ENCODE data around the gene PTPN23. TPM values are rescaled to one million over a fixed set of nuclear protein-coding genes. Genes with fewer than 3 reads are reported as not detected.
A peak's percentile ranks its signal among the peaks of the same experiment; 100 is the strongest.

Gene PTPN23, protein sequence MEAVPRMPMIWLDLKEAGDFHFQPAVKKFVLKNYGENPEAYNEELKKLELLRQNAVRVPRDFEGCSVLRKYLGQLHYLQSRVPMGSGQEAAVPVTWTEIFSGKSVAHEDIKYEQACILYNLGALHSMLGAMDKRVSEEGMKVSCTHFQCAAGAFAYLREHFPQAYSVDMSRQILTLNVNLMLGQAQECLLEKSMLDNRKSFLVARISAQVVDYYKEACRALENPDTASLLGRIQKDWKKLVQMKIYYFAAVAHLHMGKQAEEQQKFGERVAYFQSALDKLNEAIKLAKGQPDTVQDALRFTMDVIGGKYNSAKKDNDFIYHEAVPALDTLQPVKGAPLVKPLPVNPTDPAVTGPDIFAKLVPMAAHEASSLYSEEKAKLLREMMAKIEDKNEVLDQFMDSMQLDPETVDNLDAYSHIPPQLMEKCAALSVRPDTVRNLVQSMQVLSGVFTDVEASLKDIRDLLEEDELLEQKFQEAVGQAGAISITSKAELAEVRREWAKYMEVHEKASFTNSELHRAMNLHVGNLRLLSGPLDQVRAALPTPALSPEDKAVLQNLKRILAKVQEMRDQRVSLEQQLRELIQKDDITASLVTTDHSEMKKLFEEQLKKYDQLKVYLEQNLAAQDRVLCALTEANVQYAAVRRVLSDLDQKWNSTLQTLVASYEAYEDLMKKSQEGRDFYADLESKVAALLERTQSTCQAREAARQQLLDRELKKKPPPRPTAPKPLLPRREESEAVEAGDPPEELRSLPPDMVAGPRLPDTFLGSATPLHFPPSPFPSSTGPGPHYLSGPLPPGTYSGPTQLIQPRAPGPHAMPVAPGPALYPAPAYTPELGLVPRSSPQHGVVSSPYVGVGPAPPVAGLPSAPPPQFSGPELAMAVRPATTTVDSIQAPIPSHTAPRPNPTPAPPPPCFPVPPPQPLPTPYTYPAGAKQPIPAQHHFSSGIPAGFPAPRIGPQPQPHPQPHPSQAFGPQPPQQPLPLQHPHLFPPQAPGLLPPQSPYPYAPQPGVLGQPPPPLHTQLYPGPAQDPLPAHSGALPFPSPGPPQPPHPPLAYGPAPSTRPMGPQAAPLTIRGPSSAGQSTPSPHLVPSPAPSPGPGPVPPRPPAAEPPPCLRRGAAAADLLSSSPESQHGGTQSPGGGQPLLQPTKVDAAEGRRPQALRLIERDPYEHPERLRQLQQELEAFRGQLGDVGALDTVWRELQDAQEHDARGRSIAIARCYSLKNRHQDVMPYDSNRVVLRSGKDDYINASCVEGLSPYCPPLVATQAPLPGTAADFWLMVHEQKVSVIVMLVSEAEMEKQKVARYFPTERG (N-terminal part only)
- total RNA-seq: 4.3 TPM
- polyA plus RNA-seq: 17.3 TPM
- long read RNA-seq, donor 1: 0 reads
- long read RNA-seq, donor 2, partial matches to known transcripts: 13 of 13 reads
- long read RNA-seq, donor 2, other reads (novel, unspliced or antisense): 0 of 13 reads
- long read RNA-seq, donor 3, partial matches to known transcripts: 12 of 14 reads
- long read RNA-seq, donor 3, other reads (novel, unspliced or antisense): 0 of 14 reads
- long read RNA-seq, donor 4: 0 reads
- long read RNA-seq, donor 5, partial matches to known transcripts: 6 of 11 reads
- long read RNA-seq, donor 5, other reads (novel, unspliced or antisense): 0 of 11 reads
- long read RNA-seq, donor 6, partial matches to known transcripts: 0 of 2 reads
- long read RNA-seq, donor 6, other reads (novel, unspliced or antisense): 0 of 2 reads
- long read RNA-seq, donor 7, partial matches to known transcripts: 5 of 6 reads
- long read RNA-seq, donor 7, other reads (novel, unspliced or antisense): 0 of 6 reads
- long read RNA-seq, donor 8: 0 reads
- long read RNA-seq, donor 9: 0 reads
- long read RNA-seq, donor 10, partial matches to known transcripts: 0 of 2 reads
- long read RNA-seq, donor 10, other reads (novel, unspliced or antisense): 0 of 2 reads

DNA sequence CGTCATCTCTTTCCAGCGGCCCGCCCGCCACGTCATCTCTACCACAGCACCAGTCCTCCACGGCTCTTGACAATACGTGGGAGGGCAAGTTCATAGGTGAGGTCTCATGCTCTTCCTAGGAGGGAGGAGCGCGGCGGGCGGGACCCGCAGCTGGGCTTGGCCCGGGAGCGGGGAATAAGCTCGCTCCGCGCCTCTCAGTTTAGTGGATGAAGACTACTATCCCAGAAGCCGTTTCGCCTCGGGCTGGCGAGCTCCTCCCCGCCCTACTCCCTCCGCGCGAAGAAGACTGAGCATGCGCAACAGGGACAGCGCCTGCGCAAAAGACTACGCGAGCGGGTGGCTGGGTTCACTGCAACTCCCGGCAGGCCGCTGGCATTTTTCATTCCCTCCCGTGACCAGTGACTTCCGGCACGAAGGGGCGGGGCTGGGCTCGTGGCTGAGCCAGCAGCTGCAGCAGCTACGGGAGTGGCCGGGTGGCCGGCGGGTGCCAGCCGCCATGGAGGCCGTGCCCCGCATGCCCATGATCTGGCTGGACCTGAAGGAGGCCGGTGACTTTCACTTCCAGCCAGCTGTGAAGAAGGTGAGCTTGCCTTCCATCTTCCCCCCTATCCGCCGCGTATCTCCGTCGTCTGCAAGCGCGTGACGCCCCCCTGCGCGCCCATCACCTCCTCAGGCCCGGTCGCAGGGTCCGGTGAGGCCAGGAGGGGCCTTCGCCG is at the start of gene PTPN23:
Gene PTPN23 (plus strand): TSS at position 421 of the 716 bp plus-strand sequence. CDS start 76 bp downstream, at position 497.
- WGBS: under 1% methylated on average over 61 of the region's 61 CpGs
- peaks cover 11 to 26% of the 10 kb centered on the region in 2 donors for H3K4me1 ChIP-seq (ENCODE audit: control insufficient read depth in 2 of 2, insufficient read depth in 2 of 2, low read length in 2 of 2)

DNA sequence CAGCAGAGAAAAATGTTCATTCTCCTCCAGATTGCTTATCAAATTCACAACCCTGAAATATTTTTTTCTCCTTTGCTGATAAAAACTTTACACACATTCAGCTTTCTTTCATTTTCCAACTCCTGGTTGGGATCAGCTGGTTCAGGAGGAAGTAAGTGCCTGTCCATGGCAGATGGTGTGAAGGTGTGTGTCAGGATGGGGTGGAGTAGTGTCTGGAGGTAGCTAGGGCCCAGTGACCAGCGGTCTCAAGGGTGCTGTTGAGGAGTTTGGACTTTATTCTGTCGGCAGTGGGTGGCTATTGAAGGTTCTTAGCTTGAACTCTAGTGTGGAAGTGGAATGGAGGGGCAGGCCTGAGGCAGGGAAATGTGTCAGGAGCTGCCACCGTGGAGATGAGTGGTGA is 46.9 kb upstream of the PTPN23 start:
- H3K4me1 ChIP-seq (ENCODE audit: control insufficient read depth in 2 of 2, insufficient read depth in 2 of 2, low read length in 2 of 2): no peaks in the 10 kb centered on the region
- 91% methylated on average over 3 of the region's 3 CpGs for WGBS
- no peak for DNase-seq (ENCODE audit: low read depth in 6 of 9, low spot score in 9 of 9)

More for the DNA sequence above, at the start of gene PTPN23:
- peak within 1 kb of the TSS; percentile 80 to 93 for H3K4me3 ChIP-seq (ENCODE audit: low read length in 2 of 2)
- no peaks in the 10 kb centered on the region for H3K9me3 ChIP-seq (ENCODE audit: control insufficient read depth in 2 of 2, insufficient read depth in 1 of 2, low read length in 1 of 2)
- DNase-seq (ENCODE audit: low read depth in 6 of 9, low spot score in 9 of 9): peak; percentile 96 to 100 (median 98)
- peak within 1 kb of the TSS; percentile 85 to 95 for H3K27ac ChIP-seq (ENCODE audit: low read depth in 1 of 2, low read length in 1 of 2)
- H3K27me3 ChIP-seq (ENCODE audit: control insufficient read depth in 2 of 2, insufficient read depth in 1 of 2, low read length in 1 of 2): no peaks in the 10 kb centered on the region
- H3K36me3 ChIP-seq (ENCODE audit: control insufficient read depth in 2 of 2, insufficient read depth in 2 of 2, low read length in 1 of 2): peaks cover 0 to 6% of the 10 kb centered on the region in 2 donors

DNA sequence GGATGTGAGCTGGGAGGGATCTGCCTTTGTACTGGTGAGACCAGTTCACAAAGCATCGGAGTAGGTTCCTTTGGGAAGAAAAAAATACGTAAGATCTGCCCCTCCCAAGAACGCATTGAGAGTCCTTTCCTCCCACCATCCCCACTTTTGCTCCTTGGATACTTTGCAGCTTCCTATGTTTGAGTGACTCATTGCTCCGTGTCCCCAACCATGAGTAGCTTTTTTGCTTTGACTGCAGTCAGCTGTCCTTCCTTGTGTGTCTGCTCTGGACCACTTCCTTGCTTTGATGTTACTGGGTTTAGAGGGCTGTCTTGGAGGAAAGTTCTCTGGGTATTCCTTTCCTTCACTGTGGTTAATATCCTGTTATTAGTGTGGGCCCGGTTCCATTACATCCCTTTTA is 43.2 kb upstream of the PTPN23 start:
- Histone ChIP-seq H3K27ac (ENCODE audit: low read depth in 1 of 2, low read length in 1 of 2) (no peak overlapping the region), H3K4me3 (ENCODE audit: low read length in 2 of 2) (no peak overlapping the region), H3K4me1 (ENCODE audit: control insufficient read depth in 2 of 2, insufficient read depth in 2 of 2, low read length in 2 of 2) (no peaks in the 10 kb centered on the region), H3K36me3 (ENCODE audit: control insufficient read depth in 2 of 2, insufficient read depth in 2 of 2, low read length in 1 of 2) (peaks cover 70 to 75% of the 10 kb centered on the region in 2 donors), H3K27me3 (ENCODE audit: control insufficient read depth in 2 of 2, insufficient read depth in 1 of 2, low read length in 1 of 2) (no peaks in the 10 kb centered on the region), H3K9me3 (ENCODE audit: control insufficient read depth in 2 of 2, insufficient read depth in 1 of 2, low read length in 1 of 2) (no peaks in the 10 kb centered on the region)
- WGBS: 99% methylated on average over 5 of the region's 5 CpGs
- DNase-seq (ENCODE audit: low read depth in 6 of 9, low spot score in 9 of 9): no peak

More for the DNA sequence above, 46.9 kb upstream of the PTPN23 start:
- Histone ChIP-seq H3K27me3 (ENCODE audit: control insufficient read depth in 2 of 2, insufficient read depth in 1 of 2, low read length in 1 of 2) (no peaks in the 10 kb centered on the region), H3K36me3 (ENCODE audit: control insufficient read depth in 2 of 2, insufficient read depth in 2 of 2, low read length in 1 of 2) (peaks cover 73 to 79% of the 10 kb centered on the region in 2 donors), H3K9me3 (ENCODE audit: control insufficient read depth in 2 of 2, insufficient read depth in 1 of 2, low read length in 1 of 2) (no peaks in the 10 kb centered on the region), H3K4me3 (ENCODE audit: low read length in 2 of 2) (no peak overlapping the region), H3K27ac (ENCODE audit: low read depth in 1 of 2, low read length in 1 of 2) (no peak overlapping the region)

DNA sequence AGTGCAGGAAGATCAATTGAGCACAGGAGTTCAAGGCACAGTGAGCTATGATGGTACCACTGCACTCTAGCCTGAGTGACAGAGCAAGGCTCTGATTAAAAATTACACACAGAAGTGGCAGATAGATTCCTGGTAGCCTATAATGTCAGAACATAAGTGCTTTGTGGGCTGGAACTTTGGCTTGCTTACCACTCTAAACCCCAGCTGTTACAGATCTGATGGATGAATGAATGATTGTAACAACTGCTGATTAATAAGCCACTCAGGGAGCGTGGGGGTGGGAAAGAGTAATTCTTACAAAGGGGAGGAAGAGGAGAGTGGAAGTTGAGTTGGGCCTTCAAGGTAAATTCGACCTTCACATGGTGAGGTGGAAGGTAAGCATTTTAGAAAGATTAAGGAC is 40.9 kb upstream of the PTPN23 start:
- Histone ChIP-seq H3K4me3 (ENCODE audit: low read length in 2 of 2) (no peak overlapping the region), H3K4me1 (ENCODE audit: control insufficient read depth in 2 of 2, insufficient read depth in 2 of 2, low read length in 2 of 2) (no peaks in the 10 kb centered on the region), H3K27me3 (ENCODE audit: control insufficient read depth in 2 of 2, insufficient read depth in 1 of 2, low read length in 1 of 2) (no peaks in the 10 kb centered on the region), H3K36me3 (ENCODE audit: control insufficient read depth in 2 of 2, insufficient read depth in 2 of 2, low read length in 1 of 2) (peaks cover 67 to 77% of the 10 kb centered on the region in 2 donors), H3K27ac (ENCODE audit: low read depth in 1 of 2, low read length in 1 of 2) (no peak overlapping the region), H3K9me3 (ENCODE audit: control insufficient read depth in 2 of 2, insufficient read depth in 1 of 2, low read length in 1 of 2) (no peaks in the 10 kb centered on the region)
- WGBS: 99% methylated on average over 2 of the region's 2 CpGs
- no peak for DNase-seq (ENCODE audit: low read depth in 6 of 9, low spot score in 9 of 9)

DNA sequence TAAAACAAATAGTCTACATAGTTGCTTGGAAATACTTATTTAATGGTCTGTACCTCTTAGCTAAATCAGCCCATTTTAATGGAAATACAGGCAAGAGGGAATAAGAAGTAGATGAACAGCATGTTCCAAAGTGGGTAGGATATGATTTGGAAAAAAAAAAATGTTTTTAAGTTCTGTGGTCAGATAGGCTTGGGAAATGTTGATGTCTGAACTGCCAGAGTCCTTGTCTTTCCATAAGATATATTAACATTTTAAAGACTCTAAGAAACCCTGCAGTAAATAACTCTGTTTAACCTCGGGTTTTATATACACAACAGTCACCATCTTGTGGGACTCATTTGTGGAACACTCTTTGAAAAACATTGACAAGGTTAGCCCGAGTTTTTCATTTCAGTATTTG is 40.0 kb upstream of the PTPN23 start:
- WGBS: 98% methylated on average over 2 of the region's 2 CpGs
- Histone ChIP-seq H3K36me3 (ENCODE audit: control insufficient read depth in 2 of 2, insufficient read depth in 2 of 2, low read length in 1 of 2) (peaks cover 61 to 72% of the 10 kb centered on the region in 2 donors), H3K4me1 (ENCODE audit: control insufficient read depth in 2 of 2, insufficient read depth in 2 of 2, low read length in 2 of 2) (no peaks in the 10 kb centered on the region)

DNA sequence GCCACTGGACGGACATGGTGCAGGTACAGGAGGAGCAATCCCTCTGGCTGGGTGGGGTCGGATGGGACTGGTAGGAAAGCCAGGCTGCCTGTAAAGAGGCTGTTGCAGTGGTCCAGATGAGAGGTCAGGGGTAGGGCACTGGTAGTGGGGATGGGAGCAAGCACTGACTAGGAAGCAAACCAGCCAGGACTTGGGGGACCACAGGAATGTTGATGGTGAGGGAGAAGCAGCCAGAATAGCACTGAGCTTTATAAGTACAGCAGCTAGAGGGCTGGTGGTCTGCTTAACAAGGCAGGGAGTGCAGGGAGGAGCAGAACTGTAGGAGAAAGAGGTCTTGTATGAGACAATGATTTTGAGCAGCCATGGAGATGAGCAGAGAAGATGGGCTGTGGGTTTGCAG is 38.7 kb upstream of the PTPN23 start:
- Histone ChIP-seq H3K36me3 (ENCODE audit: control insufficient read depth in 2 of 2, insufficient read depth in 2 of 2, low read length in 1 of 2) (peaks cover 50 to 60% of the 10 kb centered on the region in 2 donors), H3K4me1 (ENCODE audit: control insufficient read depth in 2 of 2, insufficient read depth in 2 of 2, low read length in 2 of 2) (peaks cover 0 to 4% of the 10 kb centered on the region in 2 donors), H3K9me3 (ENCODE audit: control insufficient read depth in 2 of 2, insufficient read depth in 1 of 2, low read length in 1 of 2) (no peaks in the 10 kb centered on the region), H3K4me3 (ENCODE audit: low read length in 2 of 2) (no peak overlapping the region), H3K27me3 (ENCODE audit: control insufficient read depth in 2 of 2, insufficient read depth in 1 of 2, low read length in 1 of 2) (no peaks in the 10 kb centered on the region), H3K27ac (ENCODE audit: low read depth in 1 of 2, low read length in 1 of 2) (no peak overlapping the region)
- DNase-seq (ENCODE audit: low read depth in 6 of 9, low spot score in 9 of 9): no peak
- 99% methylated on average over 2 of the region's 2 CpGs for WGBS

More for the DNA sequence above, 40.0 kb upstream of the PTPN23 start:
- no peak for DNase-seq (ENCODE audit: low read depth in 6 of 9, low spot score in 9 of 9)
- Histone ChIP-seq H3K27me3 (ENCODE audit: control insufficient read depth in 2 of 2, insufficient read depth in 1 of 2, low read length in 1 of 2) (no peaks in the 10 kb centered on the region), H3K27ac (ENCODE audit: low read depth in 1 of 2, low read length in 1 of 2) (no peak overlapping the region), H3K9me3 (ENCODE audit: control insufficient read depth in 2 of 2, insufficient read depth in 1 of 2, low read length in 1 of 2) (no peaks in the 10 kb centered on the region), H3K4me3 (ENCODE audit: low read length in 2 of 2) (no peak overlapping the region)

DNA sequence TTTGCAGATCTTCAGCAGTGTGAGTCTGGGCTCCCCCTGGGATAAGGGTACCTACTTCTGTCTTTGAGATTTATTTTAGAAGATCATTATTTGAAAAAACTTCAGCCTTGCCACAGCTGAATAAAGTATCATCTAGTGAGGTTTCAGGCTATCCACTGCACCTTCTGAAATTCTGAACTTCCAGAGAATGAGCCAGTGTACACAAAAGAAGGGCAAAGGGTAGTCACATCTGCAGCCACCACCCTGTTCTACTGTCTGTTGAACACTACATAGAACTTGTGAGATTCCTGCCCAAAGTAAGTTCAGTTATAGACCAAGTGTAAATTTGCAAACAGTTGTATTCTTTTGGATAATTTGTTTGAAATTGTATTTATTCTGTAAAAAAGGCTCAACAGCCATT is 38.0 kb upstream of the PTPN23 start:
- H3K4me1 ChIP-seq (ENCODE audit: control insufficient read depth in 2 of 2, insufficient read depth in 2 of 2, low read length in 2 of 2): peaks cover 0 to 4% of the 10 kb centered on the region in 2 donors
- H3K27me3 ChIP-seq (ENCODE audit: control insufficient read depth in 2 of 2, insufficient read depth in 1 of 2, low read length in 1 of 2): no peaks in the 10 kb centered on the region
- H3K9me3 ChIP-seq (ENCODE audit: control insufficient read depth in 2 of 2, insufficient read depth in 1 of 2, low read length in 1 of 2): no peaks in the 10 kb centered on the region
- no peak overlapping the region for H3K27ac ChIP-seq (ENCODE audit: low read depth in 1 of 2, low read length in 1 of 2)
- H3K36me3 ChIP-seq (ENCODE audit: control insufficient read depth in 2 of 2, insufficient read depth in 2 of 2, low read length in 1 of 2): peaks cover 46 to 53% of the 10 kb centered on the region in 2 donors
- no peak for DNase-seq (ENCODE audit: low read depth in 6 of 9, low spot score in 9 of 9)
- no peak overlapping the region for H3K4me3 ChIP-seq (ENCODE audit: low read length in 2 of 2)

All from thymus (tissue), 14 donors.